ENCODE results near the gene GRK1.

The GRK1 gene

DNA sequence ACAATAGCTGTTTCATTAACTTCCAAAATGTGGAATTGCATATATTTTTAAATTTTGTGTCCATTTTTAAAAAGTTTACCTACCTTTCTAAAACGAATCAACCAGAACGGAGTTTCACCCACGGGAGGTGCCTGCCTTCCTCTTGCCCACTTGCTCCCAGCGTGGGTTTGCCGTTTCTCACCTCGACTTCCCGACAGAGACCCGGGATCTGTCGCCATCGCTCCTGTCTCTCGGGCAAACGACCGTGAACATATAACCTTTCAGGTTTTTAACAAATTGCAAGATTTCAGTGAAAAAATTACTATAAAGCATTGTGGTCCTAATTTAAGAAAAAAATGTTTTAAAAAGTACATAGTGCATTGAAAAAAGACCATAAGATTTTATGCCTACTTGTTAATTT lies 96.2 kb downstream of the GRK1 start:
- DNase-seq = no peak

DNA sequence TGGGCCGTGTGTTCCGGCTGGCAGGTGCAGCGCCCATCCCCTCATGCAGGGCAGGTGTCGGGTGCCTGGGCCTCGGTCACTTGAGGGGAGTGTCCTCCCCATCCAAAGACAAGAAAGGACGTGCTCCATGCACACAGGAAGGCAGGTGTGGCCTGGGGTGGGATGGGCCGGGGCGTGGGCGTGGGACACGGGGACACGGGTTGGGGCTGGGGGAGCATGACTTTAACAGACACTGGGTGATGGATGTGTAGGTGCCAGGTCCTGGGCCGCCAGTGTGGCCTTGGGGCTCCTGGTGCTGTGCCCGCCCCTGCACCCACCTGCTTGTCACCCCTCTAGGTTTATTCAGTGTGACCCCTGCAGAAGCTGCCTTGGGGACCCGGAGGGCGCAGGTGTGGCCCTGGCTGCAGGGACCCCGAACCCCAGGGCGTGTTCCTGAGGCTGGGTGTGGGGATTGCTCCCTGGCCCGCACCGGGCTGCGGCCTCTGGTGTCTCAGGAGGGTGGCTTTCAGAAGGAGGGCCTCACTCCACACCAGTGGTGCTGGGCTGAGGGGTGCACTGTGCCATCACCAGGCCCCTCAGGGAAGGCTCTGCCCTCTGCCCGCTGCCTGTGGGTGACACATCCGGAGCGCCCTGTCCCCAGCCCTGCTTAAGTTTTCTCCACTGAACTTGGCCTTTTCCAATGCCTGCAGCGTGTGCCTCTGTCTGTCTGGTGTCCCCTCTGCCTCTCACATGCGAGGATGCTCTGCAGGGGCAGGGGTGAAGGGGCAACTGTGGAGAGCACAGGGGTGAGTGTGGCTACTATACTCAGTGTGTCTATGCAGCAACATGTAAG lies 97.2 kb downstream of the GRK1 start:
- no peak for DNase-seq

DNA sequence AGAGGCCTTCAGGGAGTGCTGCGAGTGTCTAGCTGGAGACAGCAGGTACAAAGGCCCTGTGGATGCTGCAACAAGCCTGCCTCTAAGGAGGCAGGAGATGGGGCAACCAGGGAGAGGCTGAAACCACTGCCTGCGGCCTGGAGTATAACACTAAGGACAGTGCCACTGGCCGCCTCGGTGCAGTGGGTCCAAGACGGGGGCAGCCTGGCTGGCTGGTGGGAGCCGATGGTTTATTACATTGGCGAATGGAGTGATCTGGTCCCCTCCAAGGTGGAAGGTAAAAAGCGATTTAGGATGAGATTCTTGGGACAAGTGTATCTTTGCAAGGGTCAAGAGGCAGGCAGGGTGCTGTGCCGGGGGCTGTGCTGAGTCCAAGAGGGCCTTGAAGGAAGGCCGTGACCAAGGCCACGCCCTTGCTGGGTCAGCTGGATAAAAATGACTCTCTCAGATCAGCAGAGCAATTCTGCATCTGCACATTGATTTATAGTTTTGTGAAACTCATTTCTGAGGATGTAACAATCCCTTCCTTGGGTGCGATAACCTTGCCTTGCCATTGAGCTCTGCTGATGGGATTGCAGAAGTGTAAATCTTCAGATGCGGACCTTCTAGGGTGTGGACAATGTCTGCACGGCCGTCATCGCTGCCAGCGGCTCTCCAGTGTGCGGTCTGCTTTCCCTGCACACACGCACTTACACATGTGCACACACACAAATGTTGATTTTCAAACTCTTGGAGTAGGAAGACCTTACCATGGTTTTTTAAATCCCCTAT lies 98.0 kb downstream of the GRK1 start:
- DNase-seq = no peak

DNA sequence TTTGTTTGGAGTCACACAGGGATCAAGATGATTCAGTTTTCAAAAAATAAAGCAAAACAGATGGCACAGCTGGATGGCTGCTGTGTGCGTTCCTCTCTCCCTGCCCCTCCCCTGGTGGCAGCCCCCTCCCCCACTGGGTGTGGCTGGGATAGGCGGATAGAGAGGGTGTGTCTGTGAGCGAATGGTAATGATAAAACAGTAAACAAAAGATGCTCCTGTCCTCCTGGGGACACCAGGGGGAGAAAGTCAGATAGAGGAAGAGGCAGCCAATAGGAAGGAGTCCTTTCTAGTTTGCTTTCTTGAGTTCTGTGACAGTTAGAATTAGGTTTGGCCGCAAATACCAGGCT lies 98.5 kb downstream of the GRK1 start:
- no peak for DNase-seq

DNA sequence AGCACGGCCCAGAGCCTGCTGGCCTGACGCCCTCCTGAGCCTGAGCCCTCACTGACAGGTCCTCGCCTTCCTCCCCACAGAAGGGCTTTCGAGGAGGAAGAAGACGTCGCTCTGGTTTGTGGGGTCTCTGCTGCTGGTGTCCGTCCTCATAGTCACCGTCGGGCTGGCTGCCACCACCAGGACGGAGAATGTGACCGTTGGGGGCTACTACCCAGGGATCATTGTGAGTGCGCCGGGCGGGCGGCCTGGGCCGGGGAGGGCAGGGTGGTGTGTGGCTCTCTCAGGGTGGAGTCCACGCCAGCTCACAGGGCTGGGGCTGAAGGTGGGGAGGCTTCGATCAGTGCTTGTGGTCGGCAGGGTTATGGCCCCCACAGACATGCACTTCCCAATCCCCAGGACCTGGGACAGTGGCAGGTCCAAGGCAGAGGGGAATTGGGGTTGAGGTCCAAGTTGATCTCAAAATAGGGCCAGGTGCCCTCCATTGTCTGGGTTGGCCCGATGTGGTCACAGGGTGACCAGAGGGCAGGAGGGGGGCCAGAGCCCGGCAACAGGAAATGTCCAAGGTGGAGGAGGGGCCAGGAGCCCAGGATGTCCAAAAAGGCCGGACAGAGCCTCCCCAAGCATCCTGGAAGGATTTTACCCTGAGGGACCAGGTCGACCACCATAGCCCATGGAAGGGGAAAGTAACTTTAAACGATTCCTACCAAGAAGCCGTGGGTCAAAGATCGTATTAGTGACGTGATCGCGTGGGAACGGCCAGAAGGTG lies 99.2 kb downstream of the GRK1 start:
- no peak for DNase-seq

DNA sequence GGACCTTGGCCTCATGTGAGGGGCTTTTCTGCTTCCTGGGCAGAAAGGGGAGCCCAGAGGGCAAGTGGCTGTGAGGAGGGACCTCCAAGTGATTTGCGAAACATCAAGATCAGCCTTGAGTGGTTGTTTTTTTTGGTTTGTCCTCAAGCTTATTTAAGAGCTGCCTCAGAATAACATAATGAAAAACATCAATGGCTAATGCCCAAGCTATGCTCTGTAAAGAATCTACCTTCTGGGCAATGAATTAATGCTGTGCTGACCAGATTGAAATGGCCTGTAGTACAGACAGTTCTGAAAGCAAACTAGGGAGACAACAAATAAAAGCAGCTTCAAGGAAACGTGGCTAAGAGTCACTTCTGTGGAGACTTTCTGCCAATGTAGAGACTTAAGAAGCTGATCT lies 100.3 kb downstream of the GRK1 start:
- DNase-seq = no peak

DNA sequence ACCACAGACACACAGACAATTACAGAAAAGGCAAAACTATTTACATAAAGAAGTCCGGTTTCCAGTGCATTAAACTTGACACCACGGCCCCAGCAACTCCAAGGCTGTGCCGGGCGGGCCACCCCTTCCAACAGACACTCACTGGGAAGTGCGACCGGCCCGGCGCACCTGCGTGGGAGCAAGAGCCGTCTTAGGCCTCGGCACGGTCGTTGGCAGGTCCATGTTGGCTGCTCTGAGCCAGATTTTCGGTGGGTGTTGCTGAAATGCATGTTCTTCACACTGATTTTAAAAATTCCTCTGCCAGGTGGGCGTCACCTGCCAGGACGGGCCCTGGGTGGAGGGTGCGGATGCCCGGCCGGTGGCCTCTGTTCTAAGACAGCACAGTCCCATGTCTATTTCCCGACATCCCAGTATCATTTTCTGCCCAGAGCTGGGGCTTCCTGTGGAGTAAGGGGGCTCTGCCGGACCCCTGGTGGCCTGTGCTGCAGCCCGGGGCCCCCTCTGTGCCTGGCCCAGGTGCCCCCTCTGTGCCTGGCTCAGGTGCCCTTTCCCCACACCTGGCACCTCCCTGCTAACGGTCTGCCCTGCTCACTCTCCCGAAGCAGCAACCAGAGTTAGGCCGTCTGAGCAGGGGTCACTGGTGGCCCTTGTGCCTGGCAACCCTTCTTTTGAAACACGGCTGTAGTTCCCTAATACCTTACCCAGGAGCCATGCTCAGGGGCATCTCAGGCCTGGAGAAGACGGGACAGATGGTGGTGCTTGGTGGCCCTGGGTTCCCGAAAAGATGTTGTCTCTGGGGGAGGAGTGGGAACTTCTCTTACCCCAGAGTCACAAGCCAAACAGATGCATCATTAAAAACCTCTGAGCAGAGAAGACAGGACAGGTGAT lies 101.2 kb downstream of the GRK1 start:
- DNase-seq = no peak

DNA sequence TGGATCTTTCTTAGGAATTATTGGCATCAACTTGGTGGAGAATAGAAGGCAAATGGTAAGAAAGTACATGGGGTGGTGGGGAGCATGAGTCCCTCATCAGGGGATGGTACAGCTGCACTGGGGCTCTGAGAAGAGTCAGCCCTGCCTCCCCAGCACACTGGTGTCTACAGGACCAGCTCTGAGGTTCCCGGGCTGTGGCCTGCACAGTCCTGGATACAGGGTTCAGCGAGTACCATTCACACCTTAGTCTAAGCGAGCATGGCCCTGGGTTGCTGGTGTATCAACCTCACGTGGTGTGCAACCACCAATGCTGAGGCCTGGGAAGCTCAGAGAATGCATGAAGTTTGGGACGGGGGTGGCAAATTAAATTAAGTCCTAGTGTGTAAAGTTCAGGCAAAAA lies 102.1 kb downstream of the GRK1 start:
- DNase-seq = no peak

DNA sequence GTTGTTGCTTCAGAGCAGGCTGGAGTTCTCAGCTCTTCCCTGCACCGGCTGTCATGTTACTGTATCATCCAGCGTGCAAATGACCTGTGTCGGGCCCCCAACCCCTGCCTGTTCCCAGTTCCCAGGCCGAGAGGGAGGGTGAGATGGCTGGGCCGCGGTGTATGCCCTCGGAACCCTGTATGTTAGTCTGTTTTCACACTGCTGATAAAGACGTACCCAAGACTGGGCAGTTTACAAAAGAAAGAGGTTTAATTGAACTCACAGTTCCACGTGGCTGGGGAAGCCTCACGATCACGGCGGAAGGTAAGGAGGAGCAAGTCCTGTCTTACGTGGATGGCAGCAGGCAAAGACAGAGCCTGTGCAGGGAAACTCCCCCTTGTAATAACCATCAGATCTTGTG lies 102.9 kb downstream of the GRK1 start:
- no peak for DNase-seq

DNA sequence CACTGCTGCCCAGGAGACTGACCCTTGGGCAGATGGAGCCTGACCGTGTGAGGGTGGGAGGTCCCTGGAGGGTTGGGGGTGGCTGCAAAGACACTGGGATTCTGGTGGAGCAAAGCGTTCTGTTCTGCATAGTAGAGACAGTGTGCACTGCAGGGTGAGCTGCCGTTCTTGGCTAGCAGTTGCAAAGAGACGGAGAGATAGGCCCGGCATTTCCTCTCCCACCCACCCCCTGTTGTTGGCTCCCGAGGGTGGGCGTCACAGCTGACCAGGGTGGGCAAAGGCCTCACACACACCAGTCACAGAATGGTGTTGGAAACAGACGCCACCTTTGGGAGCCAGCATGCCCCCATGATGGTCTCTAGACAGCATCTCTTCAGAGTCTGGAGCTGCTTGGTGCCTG lies 103.4 kb downstream of the GRK1 start:
- no peak for DNase-seq

DNA sequence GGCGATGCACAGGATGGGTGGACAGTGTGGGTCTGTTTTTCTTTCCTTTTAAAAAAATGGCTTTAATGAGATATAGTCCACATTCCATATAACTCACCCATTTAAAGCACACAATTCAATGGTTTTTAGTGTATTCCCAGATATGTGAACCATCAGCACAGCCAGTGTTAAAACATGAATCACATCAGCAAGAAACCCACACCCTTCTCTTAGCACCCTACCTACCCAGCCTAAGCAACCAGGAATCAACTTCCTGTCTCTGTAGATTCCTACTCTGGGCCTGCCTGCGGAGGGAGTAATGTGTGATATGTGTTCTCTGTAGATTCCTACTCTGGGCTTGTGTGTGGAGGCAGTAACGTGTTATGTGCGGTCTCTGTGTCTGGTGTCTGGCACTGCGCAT lies 103.9 kb downstream of the GRK1 start:
- DNase-seq = no peak

DNA sequence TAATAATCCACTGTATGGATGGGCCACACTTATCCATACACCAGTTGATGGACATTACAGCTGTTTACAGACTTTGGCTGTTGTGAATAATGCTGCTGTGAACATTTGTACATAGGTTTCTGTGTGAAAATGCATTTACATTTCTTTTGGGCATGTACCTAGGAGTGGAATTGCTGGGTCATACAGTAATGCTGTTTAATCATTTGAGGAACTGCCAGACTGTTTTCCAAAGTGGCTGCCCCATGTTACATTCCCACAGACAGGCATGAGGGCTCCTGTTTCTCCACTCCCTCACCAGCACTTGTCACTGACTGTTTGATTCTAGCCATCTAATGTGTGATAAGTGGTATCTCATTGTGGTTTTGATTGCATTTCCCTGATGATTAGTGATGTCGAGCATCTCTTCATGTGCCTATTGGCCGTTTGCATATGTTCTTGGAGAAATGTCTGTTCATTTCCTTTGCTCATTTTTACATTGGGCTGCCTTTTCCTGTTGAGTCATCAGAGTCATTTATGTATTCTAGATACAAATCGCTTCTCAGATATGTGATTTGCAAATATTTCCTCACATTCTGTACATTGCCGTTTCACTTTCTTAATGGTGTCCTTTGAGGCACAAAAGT lies 104.8 kb downstream of the GRK1 start:
- DNase-seq = peak; percentile 66

DNA sequence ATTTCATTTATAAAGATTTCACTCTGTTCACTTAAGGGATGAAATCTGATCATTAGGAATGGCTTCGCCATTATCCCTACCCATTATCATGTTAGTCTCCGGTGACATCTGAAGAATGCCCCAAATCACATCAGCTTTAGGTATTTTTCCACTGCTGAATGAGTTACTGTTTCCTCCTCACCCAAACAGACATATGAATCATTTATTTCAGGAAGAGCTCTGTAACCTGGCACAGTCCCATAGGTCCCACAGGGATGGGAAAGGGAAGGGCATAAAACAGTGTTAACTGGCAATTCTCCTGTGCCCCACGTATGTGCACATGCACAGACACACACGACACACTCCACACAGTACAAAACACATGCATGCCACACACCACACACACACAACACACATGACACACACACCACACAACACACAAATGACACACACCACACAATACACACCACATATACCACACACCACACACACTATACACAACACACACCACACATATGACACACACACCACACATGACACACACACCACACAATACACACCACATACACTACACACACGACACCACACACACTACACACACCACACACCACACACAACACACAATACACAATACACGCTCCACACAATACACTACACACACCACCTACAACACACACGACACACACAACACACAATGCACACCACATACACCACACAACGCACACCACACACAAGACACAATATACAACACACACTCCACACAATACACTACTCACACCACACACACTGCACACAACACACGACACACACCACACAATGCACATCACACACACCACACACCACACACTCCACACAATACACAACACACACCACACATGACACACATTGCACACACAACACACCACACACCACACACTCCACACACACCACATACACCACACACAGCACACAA lies 107.4 kb downstream of the GRK1 start:
- DNase-seq = no peak

DNA sequence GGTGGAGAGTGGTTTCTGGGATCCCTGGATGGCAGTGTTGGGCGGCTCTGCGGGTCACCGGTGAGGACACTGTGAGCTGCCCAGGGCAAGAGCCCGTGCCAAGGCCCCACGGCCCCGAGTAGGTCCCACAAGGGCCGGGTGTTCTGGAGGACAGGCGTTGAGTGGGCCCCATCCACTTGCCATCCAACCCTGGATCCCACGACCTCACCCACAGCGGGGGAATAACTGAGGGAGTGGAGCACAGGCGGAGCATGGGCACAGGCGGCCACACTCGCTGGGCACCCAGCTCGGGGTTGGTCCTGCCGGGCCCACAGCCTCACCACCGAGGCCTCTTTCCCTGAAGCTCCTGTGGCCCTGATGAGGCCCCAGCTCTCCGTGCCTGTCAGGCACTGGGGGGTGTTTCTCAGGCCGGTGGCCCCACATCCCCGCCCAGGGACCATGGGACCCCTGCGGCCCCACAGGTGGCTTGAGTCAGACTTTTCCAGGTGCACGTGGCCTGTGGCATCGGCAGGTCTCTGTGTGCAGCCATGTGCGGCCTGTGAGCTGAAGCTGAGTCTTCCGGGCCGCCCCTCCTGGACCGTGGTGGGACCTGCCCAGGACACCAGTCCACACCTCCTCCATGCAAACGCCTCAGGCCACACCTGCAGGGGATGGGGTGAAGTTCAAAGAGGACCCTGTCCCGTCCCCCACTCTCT lies 108.6 kb downstream of the GRK1 start:
- no peak for DNase-seq

DNA sequence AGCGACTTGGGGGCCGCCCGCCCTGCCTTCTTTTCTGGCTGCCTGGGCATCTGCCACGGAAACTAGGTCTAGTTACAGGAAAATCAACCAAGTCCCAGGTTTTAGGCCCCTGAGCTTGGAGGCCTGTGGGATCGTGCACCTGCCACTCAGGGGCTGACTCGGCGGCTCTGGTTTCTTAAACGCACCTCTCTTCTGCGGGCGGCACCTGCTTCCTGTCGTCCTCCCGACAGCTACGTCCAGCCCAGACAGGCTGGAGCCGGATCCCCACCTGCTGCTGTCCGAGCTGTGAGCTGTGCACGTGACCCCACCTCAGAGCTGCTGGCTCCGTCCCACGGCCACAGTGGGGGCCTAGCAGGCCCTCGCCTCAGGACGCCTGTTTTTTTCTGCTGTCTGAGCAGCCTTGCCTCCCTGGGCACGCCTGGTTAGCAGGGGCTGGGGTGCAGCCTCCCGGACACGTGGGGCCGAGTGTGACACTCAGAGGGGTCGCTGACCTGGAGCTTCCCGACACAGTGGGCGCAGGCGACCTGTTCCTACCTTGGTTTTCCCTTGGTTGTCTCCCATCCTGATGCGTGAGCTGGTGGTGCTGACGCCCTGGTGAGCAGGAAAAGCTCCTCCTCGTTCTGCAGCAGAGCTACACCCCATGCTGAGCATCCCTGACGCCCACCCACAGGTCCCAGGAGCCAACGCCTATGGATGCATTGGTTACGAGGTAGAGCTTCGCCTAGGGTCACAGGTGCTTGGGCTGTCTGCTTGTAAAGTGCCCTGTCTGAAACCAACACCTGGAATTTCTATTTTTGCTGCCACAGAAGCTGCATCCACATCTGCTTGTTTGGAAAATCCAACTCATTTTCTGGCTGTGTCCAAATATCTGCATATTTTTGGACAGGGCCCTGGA lies 109.5 kb downstream of the GRK1 start:
- no peak for DNase-seq

DNA sequence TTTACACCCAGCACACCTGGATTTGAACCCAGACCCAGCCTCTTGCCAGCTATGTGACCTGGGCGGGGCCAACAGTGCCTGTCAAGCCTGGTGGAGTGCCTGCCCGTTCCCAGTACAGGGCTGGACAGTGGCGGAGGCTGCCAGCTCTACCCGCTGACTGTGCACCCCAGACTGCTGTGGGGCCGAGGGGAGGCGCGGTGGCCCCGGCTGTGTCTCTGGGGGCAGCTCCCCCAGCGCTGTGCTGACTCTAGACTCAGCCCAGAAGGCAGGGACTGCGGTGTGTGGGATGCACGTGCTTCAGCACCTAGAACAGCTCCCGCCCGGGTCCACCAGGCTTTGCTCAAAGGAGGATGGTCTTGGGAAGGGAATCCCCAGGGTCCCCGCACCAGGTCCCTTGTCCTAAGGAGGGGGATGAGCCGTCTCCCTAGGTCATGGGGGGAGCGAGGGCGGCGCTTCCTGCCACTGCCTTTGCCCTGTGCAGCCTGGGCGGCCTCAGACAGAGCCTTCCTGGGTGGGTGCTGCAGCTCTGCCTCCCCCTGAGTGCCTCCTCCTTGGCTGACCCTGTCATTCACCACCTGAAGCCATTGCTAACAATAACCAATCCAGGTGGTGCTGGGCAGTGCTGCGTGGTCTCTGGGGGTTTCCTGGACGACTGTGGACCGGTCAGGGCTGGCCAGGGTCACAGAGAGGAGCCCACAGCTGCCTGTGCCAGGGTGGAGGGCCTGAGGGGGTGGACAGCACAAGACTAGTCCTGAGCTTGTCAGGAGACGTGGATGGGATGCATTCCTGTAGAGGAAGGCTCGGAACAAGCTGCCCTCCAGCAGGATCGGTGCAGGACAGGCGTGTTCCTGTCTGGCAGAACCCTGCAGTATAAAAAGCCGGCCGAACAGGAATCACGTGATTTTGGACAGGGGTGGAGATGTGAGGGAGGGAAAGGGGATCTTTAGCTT lies 110.6 kb downstream of the GRK1 start:
- DNase-seq = peak; percentile 66

DNA sequence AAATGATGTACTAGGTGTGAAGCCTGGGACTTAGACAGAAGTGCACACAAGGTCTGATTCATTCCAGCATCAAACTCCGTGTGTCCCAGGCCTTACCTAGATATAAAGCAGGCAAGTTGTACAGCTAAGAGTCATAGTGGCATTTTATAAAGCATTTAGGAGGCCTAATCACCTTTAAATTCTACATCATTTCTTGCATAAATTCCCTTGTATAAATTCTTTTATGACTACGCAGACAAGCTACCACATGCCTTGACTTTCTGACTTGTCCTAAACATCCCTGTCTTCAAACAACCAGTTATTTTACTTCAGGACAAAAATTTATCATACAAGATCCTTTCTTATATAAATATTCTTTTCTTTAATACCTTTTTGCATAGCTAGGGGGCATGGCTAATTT lies 114.6 kb downstream of the GRK1 start:
- no peak for DNase-seq

DNA sequence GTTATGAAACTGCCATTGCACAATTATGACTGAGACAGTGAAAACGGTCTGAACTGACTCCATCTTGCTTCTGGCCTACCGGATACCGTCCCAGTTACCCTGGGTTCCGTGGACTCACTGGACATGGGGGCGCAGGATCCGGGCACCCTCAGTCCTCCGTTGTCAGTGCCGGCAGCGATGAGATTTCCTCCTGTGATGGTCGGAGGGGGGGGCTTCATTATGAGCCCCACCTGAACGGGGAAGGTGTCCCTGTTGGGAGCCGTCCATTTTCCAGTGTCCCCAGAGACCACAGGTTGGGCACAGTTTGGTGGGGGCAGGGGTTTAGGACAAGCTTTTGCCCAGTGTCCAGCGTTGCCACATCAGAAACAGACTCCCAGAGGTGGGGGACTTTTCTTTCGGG lies 115.5 kb downstream of the GRK1 start:
- DNase-seq = no peak

Measured in hematopoietic multipotent progenitor cell treated with erythropoietin and hydrocortisone succinate and interleukin-3 and kit ligand, for 6 days (in vitro differentiated cells).